HuH-7 (cell line): ENCODE data around the gene TGFB1.
A peak's percentile ranks its signal among the peaks of the same experiment; 100 is the strongest.
"Not testable (repeated sequence)": the region's sequence is repeated elsewhere in the genome, so short reads cannot be mapped to it uniquely, and the experiment has no call there.

Source experiments
- DNase-seq: peaks from one replicate; pipeline ENCODE4 v3.0.0; 2011; ENCODE audit warnings: low spot score

Gene TGFB1

DNA sequence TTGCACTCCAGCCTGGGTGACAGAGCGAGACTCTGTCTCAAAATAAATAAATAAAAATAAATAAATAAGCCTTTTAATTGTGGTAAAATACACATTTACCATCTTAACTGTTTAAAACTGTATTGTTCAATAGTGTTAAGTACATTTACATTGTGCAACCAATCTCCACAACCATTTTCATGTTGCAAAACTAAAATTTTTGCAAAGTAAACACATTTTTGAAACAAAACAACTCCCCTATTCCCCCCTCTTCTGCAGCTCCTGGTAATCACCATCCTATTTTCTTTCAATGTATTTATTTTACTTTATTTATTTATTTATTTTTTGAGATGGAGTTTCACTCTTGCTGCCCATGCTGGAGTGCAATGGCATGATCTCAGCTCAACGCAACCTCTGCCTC is 16.0 kb upstream of the TGFB1 start:
- no peak for DNase-seq

GRCh38 chr19:41367848-41368301 is 14.2 kb upstream of the TGFB1 start:
- no peak for DNase-seq

GRCh38 chr19:41366089-41366488 is 12.4 kb upstream of the TGFB1 start:
- DNase-seq: no peak

- no peak for DNase-seq
Measured at GRCh38 chr19:41364524-41365391, 11.0 kb upstream of the TGFB1 start.

DNA sequence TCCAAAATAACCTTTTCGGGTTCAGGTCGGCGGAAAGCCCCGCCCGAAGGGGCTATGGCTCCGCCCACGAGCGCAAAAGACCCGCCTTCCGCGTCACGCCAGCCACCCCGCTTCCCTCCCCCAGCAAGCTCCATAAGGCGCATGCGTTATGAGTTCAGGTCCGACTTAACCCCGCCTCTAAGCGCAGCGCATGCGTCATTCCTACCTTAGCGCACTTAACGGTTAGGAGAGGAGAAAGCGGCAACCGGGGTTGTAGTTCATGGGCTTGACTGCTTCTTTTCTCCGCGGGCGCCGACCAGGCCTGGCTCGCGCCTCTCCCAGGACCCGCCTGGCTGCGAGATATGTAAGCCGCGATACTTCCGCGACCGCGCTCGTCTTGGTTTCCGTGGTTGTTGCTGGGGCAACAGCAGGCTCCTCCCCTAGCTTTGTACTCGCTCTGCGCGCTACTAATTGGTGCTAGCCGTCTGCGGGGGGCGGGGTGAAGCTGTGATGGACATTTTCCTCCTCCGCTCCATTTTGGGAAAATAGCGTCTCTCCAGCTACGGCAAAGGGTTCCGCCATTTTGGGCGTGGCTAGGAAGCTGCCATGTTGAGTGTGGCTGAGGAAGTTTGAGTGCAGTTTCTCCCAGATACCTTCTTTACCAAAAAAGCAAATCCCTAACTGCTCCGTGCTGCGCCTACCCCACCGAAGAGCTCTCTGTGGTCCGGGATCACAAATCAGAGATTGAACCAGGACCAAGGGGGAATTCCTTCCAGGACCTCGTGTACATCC is 10.2 kb upstream of the TGFB1 start, which contains the start of gene B9D2:
B9D2 (minus strand) TSS at position 397 of the 771 bp plus-strand sequence. CDS start 630 bp downstream, outside the sequence.
- DNase-seq: peak; percentile 97

DNA sequence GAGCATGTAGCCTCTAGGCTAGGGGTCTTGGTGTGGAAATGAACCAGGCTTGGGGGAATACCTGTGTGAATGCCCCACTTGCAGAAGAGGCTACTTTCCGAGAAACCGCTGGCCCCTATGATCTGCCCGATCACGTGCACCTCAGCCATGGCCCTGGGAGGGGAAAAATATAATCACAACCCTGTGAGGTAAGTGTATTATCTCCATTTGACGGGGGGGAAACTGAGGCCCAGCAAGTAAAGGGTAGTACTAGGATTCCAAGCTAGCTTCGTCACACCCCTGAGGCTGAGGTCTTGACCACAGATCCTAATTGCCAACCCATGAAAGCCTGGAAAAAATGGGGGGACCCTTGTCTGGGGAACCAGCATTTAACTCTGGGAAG is 9.6 kb upstream of the TGFB1 start:
- no peak for DNase-seq

DNA sequence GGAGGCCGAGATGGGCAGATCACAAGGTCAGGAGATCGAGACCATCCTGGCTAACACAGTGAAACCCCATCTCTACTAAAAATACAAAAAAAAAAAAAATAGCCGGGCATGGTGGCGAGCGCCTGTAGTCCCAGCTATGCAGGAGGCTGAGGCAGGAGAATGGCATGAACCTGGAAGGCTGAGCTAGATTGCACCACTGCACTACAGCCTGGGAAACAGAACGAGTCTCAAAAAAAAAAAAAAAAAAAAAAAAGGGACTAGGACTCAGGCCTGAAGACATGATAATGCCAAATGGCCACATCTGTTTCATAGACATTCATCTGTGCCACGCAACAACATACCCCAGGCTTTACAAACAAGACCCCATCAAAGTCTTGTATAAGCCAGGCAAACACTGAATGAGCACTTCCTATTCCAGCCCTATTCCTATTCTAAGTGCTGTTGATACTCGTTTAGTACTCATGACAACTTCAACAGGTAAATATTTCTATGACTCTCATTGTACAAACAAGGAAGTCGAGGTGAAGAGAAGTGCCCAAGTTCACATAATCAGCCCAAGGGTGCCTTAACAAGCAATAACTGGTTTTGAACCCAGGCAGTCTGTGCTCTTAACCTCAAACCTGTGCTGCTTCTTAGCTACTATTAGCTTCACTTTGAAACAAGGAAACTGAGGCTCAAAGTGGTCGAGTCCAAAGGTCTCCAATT is 8.6 kb upstream of the TGFB1 start:
- no peak for DNase-seq

GRCh38 chr19:41359741-41360140 is 6.0 kb upstream of the TGFB1 start:
- no peak for DNase-seq

DNA sequence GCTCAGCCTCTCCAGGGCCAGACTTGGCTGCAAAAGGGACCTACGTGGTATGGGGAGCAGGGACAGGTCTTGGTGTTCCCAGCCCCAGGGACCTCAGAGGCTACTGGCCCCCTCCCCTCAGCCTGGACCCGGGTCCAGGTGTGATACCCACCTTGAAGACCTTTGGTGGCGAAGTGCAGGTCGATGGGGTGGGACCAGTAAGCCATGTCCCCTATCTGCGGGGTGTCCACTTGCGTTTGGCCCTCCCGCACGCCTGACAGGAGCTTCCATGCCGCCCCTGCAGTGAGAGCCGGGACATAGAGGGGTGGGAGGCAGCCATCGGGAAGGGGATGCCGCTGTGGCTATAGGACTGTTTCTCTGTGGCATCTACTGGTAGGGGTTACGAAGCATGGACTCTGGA is 4.0 kb upstream of the TGFB1 start:
- DNase-seq: no peak

DNA sequence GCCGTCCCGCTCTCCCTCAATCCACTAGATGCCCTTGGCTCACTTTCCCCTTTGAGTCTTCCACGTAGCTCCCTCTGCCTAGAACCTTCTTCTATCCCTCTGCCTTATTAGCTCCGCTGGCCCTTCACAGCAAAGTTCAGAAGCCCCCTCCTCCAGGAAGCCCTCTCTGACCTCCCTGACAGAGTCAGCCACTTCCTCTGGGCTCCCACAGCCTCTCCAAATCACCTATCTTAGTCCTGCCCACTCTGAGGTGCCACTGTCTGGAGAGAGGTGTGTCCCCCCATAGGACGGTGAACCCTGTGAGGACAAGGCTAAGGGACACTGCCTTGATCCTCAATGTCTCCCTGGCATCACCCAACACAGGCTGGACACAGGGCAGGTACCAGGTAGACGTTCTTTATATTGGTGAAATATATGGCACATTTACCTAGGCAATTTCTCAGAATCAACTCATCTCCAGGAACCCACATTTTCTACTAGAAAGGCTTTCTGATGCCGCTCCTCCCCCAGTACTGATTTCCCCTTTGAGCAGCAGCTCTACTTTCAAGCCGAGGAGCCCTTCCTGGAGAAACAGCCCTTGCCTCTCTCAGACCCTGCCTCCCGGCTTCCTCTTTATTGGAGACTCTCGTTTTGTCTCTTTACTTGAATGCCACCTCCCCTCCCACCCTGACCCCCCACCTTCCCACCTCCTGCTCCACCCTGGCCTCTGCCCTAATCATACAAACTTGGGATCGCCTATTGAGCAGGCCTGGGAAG is 3.4 kb upstream of the TGFB1 start:
- no peak for DNase-seq

DNA sequence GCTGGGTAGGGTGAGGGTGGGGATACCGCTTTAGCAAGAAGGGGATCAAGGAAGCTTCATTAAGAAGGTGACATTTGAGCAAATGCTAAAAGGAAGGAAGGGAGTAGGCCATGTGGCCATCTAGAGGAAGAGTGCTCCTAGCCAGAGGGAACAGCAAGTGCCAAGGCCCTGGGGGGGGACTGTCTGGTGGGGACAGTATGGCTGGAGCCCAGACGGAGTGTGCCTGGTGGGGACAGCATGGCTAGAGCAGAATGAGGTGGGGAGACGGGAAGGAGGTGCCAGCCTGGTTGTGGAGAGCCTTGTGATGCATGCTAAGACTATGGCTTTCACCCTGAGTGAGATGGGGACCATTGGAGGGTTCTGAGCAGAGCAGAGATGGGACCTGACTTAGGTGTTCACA is 2.1 kb upstream of the TGFB1 start:
- no peak for DNase-seq

DNA sequence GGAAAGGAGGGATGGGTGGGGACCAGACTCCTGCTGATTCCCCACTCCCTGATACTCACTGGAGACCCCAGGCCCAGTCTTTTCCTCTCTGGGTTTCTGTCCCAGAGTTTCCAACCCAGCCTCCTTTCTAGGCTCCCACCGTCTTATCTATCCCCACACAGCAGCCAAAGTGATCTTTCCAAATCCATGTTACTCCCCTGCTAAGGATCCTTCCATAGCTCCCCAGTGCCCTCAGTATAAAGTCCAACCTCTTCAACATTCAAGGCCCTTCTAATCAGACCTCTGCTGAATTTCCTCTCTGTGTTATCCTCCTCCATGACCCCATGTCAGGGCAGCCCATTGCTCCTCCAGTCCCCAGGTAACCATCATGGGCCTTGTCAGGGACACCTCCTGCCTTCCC is 1.3 kb upstream of the TGFB1 start:
- no peak for DNase-seq

DNA sequence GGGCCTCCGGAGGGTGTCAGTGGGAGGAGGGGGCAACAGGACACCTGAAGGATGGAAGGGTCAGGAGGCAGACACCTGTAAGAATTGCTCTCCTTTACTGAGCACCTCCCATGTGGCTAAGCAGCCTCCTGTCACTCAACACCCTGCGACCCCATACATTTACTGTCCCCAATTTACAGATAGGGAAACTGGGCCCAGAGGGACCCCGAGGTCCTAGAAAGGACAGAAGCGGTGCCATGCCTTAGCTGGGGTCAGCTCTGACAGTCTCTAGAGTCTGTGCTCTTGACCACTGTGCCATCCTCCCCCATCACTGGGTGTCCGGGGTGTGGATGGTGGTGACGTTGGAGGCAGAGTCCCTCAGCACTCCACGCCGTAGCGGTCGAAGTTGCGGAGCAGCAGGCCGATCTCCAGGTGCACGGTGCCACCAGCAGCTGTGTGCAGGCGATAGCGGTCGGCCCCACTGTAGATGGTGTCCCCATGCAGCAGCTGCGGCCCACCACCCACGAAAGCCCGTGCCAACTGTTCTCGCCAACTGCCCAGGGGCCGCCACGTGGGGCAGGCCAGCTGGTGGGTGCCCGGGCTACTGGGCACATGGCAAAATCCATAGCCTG is 726 bp upstream of the TGFB1 start:
- DNase-seq: no peak

GRCh38 chr19:41352609-41353465 is 885 bp downstream of the TGFB1 start:
- DNase-seq: peak; percentile 88

GRCh38 chr19:41352279-41352608 is 1.5 kb downstream of the TGFB1 start:
- no peak for DNase-seq

GRCh38 chr19:41351339-41352245 is 2.1 kb downstream of the TGFB1 start:
- peak; percentile 51 for DNase-seq

- DNase-seq: no peak
Measured at GRCh38 chr19:41350735-41351338, 2.9 kb downstream of the TGFB1 start.

DNA sequence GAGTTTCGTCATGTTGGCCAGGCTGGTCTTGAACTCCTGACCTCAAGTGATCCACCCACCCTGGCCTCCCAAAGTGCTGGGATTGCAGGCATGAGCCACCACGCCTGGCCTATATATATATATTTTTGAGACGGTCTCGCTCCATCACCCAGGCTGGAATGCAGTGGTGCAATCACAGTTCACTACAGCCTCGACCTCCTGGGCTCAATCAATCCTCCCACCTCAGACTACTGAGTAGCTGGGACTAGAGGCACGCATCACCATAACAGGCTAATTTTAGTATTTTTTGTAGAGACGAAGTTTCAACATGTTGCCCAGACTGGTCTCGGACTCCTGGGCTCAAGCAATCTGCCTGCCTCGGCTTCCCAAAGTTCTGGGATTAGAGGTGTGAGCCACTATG is 6.8 kb downstream of the TGFB1 start:
- not testable (repeated sequence) for DNase-seq

DNA sequence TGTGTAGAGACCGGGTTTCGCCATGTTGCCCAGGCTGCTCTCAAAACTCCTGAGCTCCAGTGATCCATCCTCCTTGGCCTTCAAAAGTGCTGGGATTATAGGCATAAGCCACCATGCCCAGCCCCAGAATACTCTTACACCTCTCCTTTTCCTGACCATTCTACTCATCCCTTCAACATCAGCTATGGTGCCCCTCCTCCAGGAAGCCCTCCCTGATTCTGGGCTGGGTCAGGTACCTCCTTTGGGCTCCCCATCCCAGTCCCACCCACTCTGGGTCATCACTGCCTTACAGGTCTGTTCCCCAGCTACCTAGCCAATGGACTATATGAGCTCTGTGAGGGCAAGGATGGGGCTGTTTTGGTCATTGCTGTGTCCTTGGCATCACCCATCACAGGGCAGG is 9.6 kb downstream of the TGFB1 start:
- DNase-seq: no peak
